HS-27A (cell line): ENCODE data around the gene PADI2.

Source experiments
- DNase-seq: peaks from one replicate; pipeline ENCODE4 v3.0.0-alpha.2; 2012; ENCODE audit warnings: low read depth, missing footprints

The PADI2 gene

GRCh38 chr1:17119076-17119772 is at the start of gene PADI2:
Gene PADI2 (minus strand): TSS chr1:17119451. CDS start chr1:17119371, 80 bp downstream.
- DNase-seq: no peak

- peak; percentile 97 for DNase-seq
Observed at GRCh38 chr1:17168091-17168876, 49.0 kb upstream of the PADI2 start.

- DNase-seq: no peak
Observed at GRCh38 chr1:17167786-17168090, 48.5 kb upstream of the PADI2 start.

GRCh38 chr1:17167041-17167785 is 48.0 kb upstream of the PADI2 start:
- no peak for DNase-seq

GRCh38 chr1:17165823-17166222 is 46.6 kb upstream of the PADI2 start:
- DNase-seq: no peak

- DNase-seq: no peak
Observed at GRCh38 chr1:17163789-17164666, 44.8 kb upstream of the PADI2 start.

GRCh38 chr1:17163371-17163770 is 44.1 kb upstream of the PADI2 start:
- no peak for DNase-seq

- no peak for DNase-seq
Observed at GRCh38 chr1:17162941-17163340, 43.7 kb upstream of the PADI2 start.

GRCh38 chr1:17161926-17162800 is 42.9 kb upstream of the PADI2 start:
- no peak for DNase-seq

GRCh38 chr1:17161137-17161740 is 42.0 kb upstream of the PADI2 start:
- DNase-seq: no peak

GRCh38 chr1:17158961-17159360 is 39.7 kb upstream of the PADI2 start:
- no peak for DNase-seq

GRCh38 chr1:17156108-17156507 is 36.9 kb upstream of the PADI2 start:
- DNase-seq: no peak

GRCh38 chr1:17155257-17155920 is 36.1 kb upstream of the PADI2 start:
- no peak for DNase-seq

GRCh38 chr1:17149771-17150170 is 30.5 kb upstream of the PADI2 start:
- no peak for DNase-seq

- no peak for DNase-seq
Observed at GRCh38 chr1:17148950-17149608, 29.8 kb upstream of the PADI2 start.

- no peak for DNase-seq
Observed at GRCh38 chr1:17145648-17146047, 26.4 kb upstream of the PADI2 start.

GRCh38 chr1:17143760-17144159 is 24.5 kb upstream of the PADI2 start:
- DNase-seq: no peak

- DNase-seq: no peak
Observed at GRCh38 chr1:17141441-17142197, 22.4 kb upstream of the PADI2 start.

GRCh38 chr1:17140279-17140678 is 21.0 kb upstream of the PADI2 start:
- no peak for DNase-seq
